HG02943 (cell line): ENCODE measurements around the gene ZBTB20.

Experiments used
- ATAC-seq: cut with Tn5 transposase; IDR thresholded peaks from one replicate; pipeline ENCODE4 v1.9.1; 2021; ENCODE audit warnings: mild to moderate bottlenecking, low read depth, moderate library complexity; ENCODE audit not compliant: unreplicated experiment

The ZBTB20 gene

DNA sequence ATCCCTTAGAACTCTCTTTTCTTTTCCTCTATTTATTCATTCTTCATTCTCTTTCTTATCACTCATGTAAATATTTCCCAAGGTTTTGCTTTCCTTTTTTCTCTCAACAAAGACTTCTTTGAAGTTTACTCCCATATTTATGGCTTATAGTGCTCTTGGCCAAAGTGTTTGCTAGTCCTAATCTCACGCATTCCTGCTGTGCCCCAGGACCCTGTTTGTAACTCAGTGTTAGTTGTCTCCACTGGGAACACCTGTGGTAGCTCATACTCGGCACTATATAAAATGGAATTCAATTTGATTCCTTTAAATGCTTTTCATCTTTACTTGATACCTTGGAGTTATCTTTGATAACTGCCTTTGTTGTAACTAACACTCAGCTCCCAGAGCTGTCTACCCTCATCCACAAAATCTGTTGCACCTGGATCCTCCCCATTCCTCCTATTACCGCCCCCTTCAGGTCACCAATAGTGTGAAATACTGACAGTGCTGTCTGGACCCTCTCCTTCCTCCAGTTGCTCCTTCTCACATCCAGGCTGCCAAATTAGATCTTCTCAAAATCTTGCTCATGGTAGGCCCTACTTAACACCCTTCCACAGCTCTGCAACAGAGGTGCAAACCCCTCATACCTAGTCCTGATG is 776.4 kb downstream of the ZBTB20 start:
- no peak for ATAC-seq

DNA sequence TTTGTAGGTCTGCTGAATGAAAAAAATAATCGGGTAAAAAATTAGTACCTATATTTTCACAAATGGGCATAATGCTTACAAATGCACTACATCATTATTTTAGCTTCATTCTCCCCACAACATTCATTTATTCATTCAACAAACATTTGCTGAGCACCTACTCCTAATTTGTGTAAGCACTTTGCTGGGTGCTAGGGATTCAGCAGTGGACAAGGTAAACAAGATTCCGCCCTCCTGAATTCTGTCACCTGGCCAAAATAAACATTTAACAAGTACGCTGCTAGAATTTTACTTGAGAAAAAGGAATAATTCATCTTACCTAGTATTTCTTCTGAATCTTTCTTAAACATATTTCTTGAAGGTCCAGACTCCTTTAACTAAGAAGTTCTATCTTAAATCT is 781.2 kb downstream of the ZBTB20 start:
- no peak for ATAC-seq

DNA sequence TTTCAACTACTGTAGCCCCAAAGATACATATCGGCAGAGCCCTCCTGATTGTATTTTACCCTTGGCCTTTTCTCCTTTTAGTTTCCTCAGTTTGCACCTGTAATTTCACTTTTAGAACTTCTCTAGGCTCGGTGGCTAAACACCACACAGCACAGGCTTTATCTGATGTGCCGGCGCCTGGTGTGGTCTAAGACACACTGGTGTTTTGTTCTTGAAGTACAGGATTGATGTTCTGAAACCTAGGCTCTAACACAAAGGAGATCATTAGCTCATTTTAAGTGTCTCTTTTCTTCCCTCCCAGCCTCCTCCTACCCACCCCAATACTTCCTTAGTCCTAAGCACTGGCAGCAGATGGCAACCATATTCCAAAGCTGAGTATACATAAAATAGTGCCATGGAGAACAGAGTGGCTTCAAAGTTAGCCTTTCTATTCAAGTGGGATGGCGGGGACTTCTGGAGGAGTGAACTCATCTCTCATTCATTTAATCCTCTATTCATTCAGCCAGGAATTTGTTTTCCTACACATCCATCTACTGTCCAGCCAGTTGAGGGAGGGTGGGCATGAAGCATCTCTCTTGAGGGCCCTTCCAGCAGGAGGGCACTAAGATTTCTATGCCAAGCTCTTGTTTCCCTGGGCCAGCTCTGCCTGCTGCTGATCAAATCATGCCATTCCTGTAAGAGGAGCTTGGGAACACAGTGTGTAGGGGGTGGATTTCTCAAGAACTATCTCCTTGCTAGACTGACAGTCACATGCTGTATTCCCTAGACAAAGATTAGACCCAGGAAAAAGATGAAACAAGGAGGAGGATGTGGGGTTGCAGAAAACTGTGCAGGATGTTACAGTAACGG is 782.1 kb downstream of the ZBTB20 start:
- no peak for ATAC-seq

DNA sequence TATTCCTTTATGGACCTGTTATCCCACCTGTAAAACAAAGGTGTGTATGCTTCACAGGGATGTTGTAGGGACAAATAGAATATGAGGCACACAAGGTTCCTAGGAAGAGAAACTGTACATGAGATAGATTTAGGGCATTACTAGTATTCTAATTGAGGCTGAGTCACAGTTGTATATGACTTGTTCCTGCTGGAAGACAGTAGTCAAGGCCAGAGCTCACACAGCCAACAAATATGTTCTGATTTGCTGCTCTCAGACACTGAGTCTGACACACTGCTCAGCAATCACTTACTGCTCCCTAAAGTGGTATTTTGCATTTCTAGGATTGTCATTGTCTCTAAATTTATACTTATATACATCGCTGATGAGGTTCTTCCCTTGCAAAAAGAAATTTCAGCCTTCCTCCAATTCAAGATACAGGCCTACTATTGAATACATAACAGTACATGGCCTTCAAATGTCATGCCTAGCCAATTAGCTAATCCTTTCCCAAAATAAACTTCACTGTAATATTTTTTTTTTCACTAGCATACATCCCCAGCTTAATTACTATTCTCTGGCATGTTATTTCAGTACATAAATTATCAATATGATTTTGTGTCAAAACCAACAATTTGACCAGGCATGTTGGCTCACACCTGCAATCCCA is 783.4 kb downstream of the ZBTB20 start:
- ATAC-seq = no peak

DNA sequence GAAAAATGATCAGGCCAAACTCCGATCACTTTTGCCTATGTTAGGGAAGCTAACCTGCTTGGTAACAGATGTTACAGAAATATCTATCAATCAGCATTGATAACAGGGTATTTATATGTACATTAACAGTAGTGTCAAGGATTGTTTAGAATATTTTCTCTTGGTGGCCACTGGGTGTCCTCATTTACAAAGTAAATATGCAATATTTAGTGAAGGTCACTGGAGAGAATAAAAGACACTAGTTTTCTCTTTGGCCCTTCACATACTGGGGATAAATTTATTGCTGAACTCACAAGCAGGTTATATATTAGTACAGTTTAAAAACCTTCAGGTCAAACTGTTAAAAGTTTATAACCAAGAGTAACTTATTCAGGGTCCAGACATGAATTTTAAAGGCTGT is 784.3 kb downstream of the ZBTB20 start:
- no peak for ATAC-seq

DNA sequence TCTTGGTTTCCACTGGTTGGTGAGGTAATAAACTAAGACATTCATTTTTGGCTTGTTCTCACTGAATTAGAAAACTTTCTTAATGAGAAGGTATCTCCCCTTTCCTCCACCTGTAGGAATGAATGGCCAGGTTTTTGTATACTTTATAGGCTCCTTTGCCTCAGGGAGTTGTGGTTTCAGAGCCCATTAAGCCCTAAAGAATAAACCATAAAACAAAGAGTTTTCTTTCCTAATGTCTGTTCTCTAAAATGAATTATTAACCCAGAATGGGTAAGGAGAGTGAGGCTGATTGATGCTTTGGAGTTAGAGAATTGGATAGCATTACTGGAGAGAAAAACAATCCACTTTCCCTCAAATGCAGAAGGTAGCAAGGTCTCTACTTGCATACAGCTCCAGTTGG is 785.7 kb downstream of the ZBTB20 start:
- ATAC-seq = no peak

DNA sequence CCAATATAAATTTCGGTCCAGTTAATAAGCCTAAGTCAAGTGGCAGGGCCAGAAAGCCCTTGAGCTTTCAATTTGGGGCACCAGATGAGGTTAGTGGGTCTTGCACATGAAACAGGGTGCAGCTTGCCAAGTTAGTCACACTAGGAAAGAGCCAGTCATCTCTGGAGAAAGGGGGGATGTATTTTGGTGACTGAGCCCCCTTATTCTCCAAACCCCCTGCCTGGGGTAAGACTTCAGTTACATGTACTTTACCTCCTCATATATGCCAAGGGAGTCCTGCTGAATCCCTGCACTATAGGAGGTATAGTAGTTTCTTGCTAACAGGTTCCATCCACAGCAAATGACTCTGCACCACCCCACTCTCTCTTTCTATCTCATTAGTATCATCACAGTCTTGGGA is 790.6 kb downstream of the ZBTB20 start:
- no peak for ATAC-seq

DNA sequence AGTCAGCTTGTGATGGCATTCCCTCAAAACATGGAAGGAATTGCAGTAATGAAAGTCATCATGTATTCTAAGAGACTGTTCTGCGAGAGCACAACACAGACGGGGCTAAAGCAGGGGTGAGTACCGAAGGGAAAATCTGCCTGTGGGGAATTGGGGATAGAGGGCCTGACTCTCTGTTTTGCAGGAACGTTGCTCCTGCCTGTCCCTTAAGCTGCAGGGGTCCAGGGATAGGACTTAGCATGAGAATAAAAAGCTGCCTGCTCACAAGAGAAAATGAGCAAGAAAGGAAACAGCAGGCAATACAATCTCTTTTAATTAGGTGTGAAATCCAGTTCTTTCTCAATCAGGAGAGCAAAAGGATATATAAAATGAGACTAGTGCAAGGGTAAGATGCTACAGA is 791.0 kb downstream of the ZBTB20 start:
- ATAC-seq = no peak

DNA sequence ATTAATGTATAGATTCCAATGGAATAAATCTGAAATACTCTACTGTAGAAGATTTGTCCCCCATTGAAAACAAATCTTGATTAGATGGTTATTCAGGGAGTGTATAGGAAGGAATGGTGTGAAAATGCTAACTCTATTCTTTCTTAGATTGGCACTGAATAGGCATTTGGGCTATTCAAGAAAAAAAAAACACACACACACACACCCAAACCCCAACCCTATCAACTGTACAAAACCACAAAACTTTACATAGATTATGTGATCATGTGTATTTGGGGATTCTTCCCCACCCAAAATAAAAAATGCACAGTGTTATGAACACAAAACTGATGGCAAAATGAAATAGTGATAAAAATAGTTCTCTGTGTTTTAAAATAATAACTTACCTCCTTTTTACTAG is 791.4 kb downstream of the ZBTB20 start:
- ATAC-seq = no peak

DNA sequence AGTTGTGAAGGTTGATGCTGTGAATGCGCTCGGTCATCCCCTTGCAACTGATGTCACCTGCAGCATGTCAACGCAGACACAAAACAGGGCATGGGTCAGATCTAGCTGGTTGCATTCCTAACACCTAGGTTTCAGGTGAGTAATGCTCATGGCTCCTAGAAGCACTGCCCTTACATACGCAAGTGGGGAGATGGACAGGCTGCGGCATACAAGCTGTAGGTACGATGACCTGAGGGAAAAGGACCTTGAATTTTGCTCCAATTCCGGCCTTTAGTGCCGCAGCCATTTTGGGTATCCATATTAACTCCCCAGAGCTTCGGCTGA is 795.3 kb downstream of the ZBTB20 start:
- ATAC-seq = no peak

DNA sequence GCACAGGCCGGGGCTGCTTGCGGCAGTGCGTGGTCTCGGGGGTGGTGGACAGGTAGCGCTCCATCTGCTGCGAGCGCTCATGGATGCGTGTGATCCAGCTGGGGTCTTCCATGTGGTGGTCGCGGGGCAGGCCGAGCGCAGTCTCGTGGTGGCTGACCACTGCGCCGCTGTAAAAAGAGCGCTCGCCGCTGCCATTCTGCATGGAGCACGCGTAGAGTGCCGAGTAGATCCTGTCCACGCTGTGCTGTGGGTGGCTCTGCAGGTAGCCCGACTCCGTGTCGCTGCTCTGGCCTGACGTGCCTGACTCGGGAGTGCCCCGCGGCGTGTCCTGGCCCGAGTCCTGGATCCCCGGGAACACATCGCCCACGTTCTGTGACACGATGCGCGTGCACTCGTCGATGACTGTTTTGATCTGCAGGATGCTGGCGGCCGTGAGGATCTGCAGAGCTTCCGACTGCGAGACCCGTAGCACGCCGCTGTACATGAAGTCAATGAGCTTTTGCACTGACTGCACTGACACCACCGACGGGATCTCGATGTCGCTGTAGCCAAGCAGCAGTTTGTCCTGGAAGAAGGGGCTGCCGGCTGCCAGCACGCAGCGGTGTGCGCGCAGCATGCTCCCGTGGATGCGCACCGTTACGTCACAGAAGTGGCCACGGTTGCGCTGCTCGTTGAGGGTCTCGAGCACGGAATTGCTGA is 795.8 kb downstream of the ZBTB20 start:
- no peak for ATAC-seq

DNA sequence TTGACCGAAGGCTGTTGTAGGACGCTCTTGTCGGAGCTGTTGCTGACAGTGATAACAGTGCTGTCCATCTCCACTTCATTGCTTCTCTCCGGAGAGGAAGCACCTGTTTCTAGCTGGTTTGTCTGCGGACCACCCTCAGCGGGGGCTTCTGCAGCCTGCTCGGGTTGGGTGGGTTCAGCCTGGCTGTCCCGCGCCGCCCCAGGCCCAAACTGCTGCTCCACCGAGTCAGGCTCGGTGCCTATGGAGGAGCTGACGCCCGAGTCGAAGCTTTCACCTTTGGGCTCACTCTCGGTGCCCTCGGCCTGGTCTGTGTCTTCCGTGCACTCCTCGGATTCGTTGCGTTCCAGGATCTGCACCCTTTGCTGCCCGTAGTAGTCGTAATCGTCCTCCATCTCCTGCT is 796.4 kb downstream of the ZBTB20 start:
- no peak for ATAC-seq

DNA sequence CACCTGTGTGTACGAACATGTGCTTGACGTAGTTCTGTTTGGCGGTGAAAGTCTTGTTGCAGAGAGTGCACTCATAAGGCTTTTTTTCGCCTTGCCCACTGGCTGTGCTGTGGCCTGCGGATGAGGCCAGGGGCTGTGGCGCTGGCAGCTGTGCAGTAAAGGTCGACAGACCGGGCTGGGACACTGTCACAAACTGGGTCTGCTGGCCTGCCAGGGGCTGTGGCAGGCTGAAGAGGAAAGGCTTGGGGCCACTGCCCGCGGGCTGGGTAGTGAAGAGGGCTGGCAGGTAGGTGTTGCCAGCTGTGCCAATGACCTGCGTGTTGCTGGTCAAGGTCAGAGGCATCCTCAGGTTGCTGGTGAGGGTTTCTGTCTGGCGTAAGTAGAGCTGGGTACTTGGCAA is 796.8 kb downstream of the ZBTB20 start:
- ATAC-seq = no peak

DNA sequence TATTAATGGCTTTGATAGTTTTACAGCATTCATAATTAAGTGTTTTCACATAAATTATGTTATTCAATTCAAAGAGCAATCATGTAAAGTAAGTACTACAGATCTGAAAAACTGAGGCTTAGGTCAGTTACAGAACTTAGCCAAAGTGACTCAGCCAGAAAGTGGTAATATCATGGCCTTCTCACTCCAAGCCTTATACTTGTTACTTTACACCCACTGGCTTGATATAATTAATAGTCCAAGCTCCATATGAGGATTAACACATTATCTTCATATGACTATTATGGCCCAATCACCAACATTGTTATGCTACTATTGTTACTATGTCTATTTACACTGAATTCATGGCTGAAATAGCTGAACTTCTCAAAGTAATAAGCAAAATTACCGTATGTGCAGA is 802.6 kb downstream of the ZBTB20 start:
- no peak for ATAC-seq

DNA sequence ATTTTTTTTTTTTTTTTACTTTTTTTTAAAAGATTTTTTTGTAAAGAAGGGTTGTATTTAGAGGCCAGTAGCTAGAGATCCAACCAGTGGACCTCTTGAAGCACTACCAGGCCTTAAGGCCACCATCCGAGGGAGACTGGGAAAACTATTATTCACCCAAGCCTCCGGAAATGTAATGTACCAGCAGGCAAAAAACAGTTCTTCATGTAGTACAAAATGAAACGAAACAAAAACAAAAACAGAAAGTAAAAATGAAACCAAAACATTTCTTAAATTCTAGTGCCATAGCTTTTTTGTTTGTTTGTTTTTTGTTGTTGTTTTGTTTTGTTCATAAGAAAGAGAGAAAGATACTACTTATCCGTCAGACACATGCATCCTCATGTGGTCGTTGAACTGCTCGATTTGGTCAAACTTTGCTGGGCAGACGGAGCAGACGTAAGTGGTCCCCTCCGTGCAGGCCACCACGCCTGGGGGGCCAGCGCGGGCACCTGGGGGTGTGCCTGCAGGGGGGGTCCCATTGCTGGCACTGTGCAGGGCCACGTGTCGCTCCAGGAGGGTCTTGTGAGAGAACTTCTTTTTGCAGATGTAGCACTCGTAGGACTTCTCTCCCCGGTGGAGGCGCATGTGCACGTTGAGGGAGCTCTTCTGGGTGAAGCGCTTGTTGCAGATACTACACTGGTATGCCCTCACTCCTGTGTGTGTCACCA is 808.3 kb downstream of the ZBTB20 start:
- no peak for ATAC-seq

DNA sequence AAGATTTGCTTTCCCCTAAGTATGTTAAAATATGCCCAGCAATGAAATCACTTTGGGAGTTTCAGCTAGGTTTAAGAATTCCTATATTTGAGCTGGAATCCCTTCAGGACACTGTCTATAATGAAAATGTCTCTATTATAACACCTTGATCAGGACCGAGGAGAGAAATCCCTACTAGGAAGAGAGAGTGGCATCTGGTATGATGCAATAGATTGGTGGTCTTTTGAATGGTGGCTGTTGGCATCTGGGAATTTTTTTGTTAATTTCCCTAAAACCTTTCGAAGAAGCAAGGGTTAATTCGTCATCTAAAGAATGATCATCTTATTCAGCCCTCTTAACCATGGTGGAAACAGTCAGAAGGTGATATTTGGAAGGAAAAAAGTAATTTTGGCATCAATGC is 810.2 kb downstream of the ZBTB20 start:
- no peak for ATAC-seq

DNA sequence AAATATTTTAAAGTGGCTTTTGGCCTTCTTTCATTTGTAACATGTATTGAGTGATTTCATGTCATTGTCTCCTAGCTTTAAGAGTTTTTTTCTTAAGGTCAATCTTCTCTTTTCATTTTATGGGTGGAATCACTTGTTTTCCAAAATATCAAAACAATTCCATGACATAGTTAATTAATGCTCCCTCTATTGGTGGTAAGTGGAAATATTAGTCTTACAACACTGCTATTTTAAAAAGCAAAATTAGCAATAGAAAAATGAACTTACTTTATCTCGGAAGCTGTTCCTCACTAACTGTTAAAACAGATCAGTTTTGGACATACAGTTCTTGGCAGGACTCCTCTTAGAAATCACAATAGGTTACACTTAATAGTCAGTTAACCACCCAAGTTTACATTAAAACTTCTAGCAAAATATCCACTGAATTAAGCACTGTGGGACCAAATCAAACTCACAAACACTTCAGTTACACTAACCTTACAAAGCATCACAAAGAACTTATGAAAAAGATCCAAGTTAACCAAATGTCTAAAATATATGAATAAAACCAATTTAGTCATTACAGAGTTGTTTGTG is 810.9 kb downstream of the ZBTB20 start:
- ATAC-seq = no peak

DNA sequence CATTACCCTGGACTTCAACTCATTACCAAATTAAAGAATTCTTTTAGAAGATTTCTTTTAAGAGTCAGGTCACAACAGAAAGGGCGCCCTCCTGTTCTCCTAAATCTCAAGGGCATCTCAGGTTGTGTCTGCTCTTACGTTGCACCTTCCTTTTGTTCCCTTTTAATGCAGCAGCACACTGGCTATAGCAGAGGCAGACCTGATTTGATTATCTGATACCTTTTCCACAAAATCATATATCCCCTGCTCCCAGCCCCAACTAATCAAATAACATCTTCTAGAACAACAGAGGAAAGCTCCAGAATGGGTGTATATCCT is 813.2 kb downstream of the ZBTB20 start:
- ATAC-seq = no peak

DNA sequence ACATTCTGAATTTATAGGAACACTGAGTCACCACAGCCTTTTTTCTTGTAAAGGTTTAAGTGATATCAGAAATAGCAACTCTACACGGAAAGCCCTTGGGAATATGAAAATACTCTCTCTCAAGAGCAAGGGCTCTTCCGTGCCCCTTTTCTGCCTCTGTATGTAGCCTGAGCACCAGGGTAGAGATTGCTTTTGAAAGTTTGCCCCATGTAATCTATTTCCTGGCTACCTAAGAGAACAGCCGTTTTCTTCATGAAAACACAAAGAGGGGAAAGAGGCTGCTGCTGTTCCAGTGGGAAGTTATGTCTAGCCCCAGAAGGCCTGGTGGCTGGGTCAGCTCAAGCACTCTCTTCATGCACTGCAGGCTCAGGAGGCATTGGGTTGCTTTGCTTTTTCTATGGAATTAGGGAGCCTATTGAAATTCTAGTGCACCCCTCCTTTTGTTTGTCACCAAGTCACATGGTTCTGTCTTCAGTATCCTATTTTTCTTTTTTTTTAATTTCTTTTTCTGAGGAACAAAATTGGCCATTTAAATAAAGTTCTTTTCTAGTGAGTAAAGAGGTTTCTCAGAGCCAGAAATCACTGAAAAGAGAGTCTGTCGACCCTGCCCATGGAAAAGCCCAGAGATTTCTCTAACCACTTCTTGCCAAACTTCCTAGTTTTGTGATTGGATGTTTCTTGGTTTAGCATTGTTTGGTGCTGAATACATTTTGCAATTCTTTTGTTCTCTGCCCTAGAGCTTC is 813.7 kb downstream of the ZBTB20 start:
- ATAC-seq = peak; percentile 21
